Inflammatory macrophage (primary cell): ENCODE results near the gene ITGA5.
A peak's percentile ranks its signal among the peaks of the same experiment; 100 is the strongest.

Experiments
- DNase-seq, 2 donors: peaks; one replicate each; pipeline ENCODE4 v3.0.0-alpha.2; 2020 to 2022

Gene ITGA5

DNA sequence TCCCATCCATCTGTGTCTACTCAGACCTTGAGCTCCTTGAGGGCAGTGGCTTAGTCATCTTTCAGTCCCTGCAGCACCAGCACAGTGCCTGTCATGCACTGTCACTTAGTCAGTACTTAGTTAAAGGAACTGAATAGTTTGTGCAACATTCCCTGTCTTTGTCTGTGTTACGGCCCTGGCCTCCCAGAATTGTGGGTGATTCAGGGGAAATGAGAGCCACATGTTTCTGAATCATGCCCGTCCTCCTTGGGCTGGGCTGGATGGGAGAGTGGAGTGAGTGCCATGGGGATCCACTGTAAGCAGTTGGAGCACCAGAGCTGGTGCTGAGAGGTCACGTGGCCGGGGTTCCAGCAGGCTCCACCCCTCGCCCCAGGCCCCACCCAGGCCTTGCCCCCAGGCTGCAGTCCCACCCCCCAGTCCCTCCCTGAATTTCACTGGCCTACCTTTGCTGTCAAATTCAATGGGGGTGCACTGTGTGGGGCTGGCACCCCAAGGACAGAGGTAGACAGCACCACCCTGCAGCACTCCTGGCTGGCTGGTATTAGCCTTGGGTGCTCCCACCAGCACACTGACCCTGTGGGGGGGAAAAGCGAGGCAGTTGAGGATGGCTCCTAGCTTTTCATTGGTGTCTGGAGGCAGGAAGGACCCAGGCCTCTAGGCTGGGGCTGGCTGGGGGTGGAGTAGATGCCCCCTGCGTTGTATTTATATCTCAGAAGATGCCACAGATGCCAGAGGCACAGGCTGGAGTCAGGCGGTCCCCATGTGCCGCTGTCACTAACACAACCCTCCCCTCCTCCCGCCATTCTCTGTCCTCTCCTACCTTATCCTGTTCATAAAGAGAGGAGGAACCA, 7.5 kb downstream of the ITGA5 start:
- peak; percentile 99 for DNase-seq

GRCh38 chr12:54409267-54409666, 9.8 kb downstream of the ITGA5 start:
- DNase-seq: no peak

GRCh38 chr12:54407183-54407905, 11.7 kb downstream of the ITGA5 start:
- DNase-seq: peak; percentile 75 to 80

DNA sequence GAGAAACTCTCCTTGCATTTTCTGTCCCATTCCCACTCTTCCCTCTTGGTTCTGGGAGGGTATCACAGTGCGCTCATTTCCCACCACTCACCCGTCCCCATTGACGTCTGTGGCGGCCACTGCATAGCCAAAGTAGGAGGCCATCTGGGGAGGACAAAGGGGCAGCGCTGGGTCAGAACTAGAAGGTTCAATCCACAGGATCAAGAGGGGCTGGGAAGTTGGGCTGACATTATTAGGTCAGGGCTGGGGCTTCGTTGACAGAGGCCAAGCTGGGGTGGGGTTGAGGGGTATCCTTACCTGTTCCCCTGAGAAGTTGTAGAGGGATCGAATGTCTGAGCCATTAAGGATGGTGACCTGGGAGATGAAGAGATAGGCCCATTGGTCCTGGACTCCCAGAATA, 13.5 kb downstream of the ITGA5 start:
- no peak for DNase-seq

DNA sequence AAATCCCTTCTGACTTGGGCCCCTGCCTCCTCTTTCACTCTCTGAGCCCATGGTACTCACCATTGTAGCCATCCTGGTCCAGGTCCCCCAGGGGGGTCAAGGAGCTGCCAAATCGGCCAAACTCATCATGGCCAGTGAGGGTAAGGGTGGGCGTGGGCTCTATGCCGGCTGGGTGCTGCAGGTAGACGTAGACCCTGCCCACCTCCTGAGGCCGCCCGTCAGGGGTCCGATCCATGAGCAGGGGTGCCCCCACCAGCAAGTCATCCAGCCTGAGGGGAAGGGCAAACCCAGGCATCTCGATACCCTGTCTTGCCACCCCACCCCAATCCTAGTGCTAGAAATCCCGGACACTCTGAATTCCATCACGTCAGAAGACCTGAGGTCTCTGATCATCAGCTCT, 14.0 kb downstream of the ITGA5 start:
- no peak for DNase-seq

GRCh38 chr12:54404061-54405004, 14.7 kb downstream of the ITGA5 start:
- DNase-seq: peak; percentile 68 to 70

DNA sequence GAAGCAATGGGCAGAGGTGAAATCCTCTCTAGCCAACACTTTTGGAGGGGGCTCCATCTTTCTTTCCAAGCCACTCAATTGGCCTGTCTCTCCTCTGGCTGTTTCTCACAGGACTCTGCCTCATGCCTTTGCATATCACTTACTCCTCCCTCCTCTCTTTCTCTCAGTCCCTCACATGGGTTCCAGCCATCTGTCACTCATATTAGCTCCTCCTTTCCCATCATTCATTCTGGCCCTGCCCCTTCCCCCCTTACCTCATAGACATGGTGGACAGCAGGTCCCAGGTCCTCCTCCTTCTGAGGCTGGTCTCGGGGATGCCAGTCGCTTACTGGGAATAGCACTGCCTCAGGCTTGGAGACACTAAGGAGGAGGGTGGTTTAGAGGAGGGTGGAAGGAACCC, 17.9 kb downstream of the ITGA5 start:
- no peak for DNase-seq

GRCh38 chr12:54398995-54399793, 19.9 kb downstream of the ITGA5 start:
- DNase-seq: peak; percentile 85 to 92

DNA sequence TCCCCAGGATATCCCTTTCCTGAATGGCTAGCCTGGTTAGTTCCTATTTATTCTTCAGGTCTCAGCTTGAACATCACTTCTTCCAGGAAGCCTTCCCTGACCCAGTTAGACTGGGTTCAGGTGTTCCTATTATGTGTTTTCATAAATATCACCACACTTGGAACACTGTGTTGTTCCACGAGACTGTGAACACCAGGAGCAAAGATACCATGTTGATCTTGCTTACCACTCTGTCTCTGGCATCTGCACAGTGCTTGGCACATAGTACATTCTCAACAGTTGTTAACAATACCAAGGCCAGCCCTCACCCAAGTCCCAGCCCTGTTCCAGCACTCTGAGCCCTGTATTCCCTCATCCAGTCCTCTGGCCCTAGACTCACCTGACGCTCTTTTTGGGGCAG, 20.8 kb downstream of the ITGA5 start:
- no peak for DNase-seq

- DNase-seq: no peak
These were observed 21.9 kb downstream of the ITGA5 start for GRCh38 chr12:54397157-54397556.

- no peak for DNase-seq
These were observed 23.5 kb downstream of the ITGA5 start for GRCh38 chr12:54395545-54395944.

DNA sequence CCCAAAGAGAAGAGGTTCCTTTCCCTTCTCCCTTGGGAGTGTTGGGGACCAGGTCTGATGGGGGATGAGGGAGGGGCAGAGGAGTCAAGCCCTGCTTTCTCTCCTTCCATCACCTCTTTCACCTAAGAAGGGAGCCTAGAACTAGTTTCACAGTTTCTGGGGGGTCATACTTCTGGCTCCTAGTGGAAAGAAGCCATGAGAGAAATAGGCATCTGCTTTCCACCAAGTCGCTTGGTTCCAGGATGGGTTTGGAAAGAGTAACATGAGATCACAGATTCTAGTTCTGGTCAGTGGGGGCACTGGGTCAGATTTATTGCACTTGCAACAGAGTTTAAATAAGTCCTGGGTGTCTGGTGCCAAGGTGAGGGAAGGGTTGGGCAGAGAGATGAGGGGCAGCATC, 24.1 kb downstream of the ITGA5 start:
- no peak for DNase-seq

- DNase-seq: peak; percentile 79
These were observed 24.8 kb downstream of the ITGA5 start for GRCh38 chr12:54394281-54394719.

- DNase-seq: peak; percentile 68 to 69
These were observed 25.3 kb downstream of the ITGA5 start for GRCh38 chr12:54393743-54394142.

DNA sequence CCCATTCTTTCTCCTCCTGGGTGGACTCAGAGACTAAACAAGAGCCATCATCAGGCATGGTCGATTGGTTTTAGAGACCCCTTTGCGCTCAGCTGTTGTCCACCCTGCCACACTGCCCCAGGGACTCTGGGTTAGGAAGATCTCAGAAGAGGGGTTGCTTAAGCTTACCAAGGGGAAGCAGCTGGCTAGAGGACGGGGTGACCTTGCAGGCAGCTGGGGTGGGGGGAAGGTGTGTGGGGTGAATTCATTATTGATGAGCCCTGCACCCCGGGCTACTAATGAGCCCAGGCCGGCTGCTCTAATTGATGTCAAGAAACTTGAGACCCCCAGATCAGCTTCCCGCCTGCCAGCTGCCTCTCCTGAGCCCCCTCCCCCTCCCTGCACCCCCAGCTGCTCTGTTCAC, 25.9 kb downstream of the ITGA5 start:
- DNase-seq: no peak

GRCh38 chr12:54392485-54393206, 26.4 kb downstream of the ITGA5 start:
- DNase-seq: no peak

DNA sequence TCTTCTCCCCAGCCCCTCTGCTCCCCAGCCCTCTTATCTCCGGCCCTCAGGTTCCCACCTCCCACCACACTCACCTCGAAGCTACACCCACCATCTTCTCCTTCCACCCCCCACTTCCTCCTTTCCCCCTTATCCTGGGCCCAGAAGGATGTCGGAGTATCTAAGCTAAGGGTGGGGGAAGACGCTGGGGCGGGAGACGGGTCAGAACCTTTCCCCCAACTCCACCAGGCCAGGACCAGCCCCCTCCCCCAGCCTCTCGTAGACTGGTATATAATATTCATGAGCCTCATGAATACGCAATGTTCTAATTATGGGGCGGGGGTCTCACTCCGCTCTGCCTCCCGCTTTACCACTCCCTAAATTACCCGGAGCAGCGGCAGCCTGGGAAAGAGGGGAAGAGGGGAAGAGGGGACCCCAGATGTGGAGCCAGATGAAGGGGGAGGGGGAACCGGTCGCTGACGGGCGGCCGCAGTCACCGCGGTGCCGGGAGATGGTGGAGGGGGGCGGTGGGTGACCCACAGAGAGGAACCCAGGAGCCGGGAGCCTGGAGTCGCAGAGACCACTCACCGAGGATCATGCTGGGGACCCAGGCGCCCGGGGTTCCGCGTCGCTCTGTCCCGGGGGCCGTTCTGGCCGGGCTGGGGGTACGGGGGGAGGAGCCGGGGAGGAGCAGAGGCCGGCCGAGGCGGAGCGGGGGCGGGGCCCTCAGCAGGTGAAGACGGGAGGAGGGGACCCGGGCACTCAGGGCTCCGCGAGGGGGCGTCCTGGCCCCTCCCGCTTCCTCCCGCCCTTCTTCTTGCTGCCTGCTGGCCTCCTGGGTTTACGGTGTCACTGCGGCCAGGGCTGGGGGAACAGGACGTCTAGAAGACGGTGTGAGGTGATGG, 28.2 kb downstream of the ITGA5 start:
- peak in 1 of 2 donors; percentile 19 for DNase-seq

GRCh38 chr12:54390176-54390667, 28.8 kb downstream of the ITGA5 start:
- DNase-seq: no peak

GRCh38 chr12:54389607-54390175, 29.4 kb downstream of the ITGA5 start:
- DNase-seq: no peak

- DNase-seq: no peak
These were observed 29.9 kb downstream of the ITGA5 start for GRCh38 chr12:54389134-54389508.
